Measurements from ENCODE around the gene PCNX2. TPM values are rescaled to one million over a fixed set of nuclear protein-coding genes. Genes with fewer than 3 reads are reported as not detected.

Gene PCNX2
- total RNA-seq, 2 donors from 2014 or later = 11.2 to 26.0 TPM

- peaks cover 0 to 8% of the 10 kb centered on the region in 2 donors for H3K36me3 Mint-ChIP-seq
- peak overlapping the region in 1 of 2 donors; percentile 33 for H3K27ac Mint-ChIP-seq
- ATAC-seq = no peak
- no peaks in the 10 kb centered on the region for H3K9me3 Mint-ChIP-seq
- DNase-seq (ENCODE audit: low spot score in 2 of 2) = no peak
These were observed 44.3 kb downstream of the PCNX2 start for GRCh38 chr1:233251201-233251720.

GRCh38 chr1:233248014-233248413, 47.5 kb downstream of the PCNX2 start:
- DNase-seq (ENCODE audit: low spot score in 2 of 2) = no peak
- no peaks in the 10 kb centered on the region for H3K9me3 Mint-ChIP-seq
- ATAC-seq = no peak
- H3K27ac Mint-ChIP-seq = no peak overlapping the region
- H3K36me3 Mint-ChIP-seq = peaks cover 0 to 8% of the 10 kb centered on the region in 2 donors

- Mint-ChIP-seq H3K27ac (no peak overlapping the region), H3K9me3 (no peaks in the 10 kb centered on the region), H3K36me3 (peaks cover 0 to 8% of the 10 kb centered on the region in 2 donors)
- no peak for ATAC-seq
- no peak for DNase-seq (ENCODE audit: low spot score in 2 of 2)
These were observed 48.6 kb downstream of the PCNX2 start for GRCh38 chr1:233246965-233247364.

- H3K27ac Mint-ChIP-seq = peak overlapping the region; percentile 2 to 36
- H3K36me3 Mint-ChIP-seq = peaks cover 0 to 8% of the 10 kb centered on the region in 2 donors
- H3K9me3 Mint-ChIP-seq = no peaks in the 10 kb centered on the region
- ATAC-seq (no peak), DNase-seq (ENCODE audit: low spot score in 2 of 2) (no peak)
These were observed 50.2 kb downstream of the PCNX2 start for GRCh38 chr1:233245191-233245765.

- no peaks in the 10 kb centered on the region for H3K9me3 Mint-ChIP-seq
- peaks cover 0 to 8% of the 10 kb centered on the region in 2 donors for H3K36me3 Mint-ChIP-seq
- DNase-seq (ENCODE audit: low spot score in 2 of 2) = no peak
- H3K27ac Mint-ChIP-seq = no peak overlapping the region
- no peak for ATAC-seq
These were observed 51.3 kb downstream of the PCNX2 start for GRCh38 chr1:233244183-233244582.

- H3K36me3 Mint-ChIP-seq = no peaks in the 10 kb centered on the region
- H3K9me3 Mint-ChIP-seq = no peaks in the 10 kb centered on the region
- DNase-seq (ENCODE audit: low spot score in 2 of 2) (no peak), ATAC-seq (no peak)
- no peak overlapping the region for H3K27ac Mint-ChIP-seq
These were observed 52.6 kb downstream of the PCNX2 start for GRCh38 chr1:233242827-233243483.

GRCh38 chr1:233241759-233242158, 53.8 kb downstream of the PCNX2 start:
- H3K27ac Mint-ChIP-seq = no peak overlapping the region
- no peaks in the 10 kb centered on the region for H3K9me3 Mint-ChIP-seq
- no peaks in the 10 kb centered on the region for H3K36me3 Mint-ChIP-seq
- DNase-seq (ENCODE audit: low spot score in 2 of 2) (no peak), ATAC-seq (no peak)

- DNase-seq (ENCODE audit: low spot score in 2 of 2) (peak in 1 of 2 donors; percentile 8), ATAC-seq (peak in 1 of 2 donors; percentile 47)
- no peaks in the 10 kb centered on the region for H3K36me3 Mint-ChIP-seq
- H3K27ac Mint-ChIP-seq = no peak overlapping the region
- no peaks in the 10 kb centered on the region for H3K9me3 Mint-ChIP-seq
These were observed 54.5 kb downstream of the PCNX2 start for GRCh38 chr1:233240829-233241682.

- DNase-seq (ENCODE audit: low spot score in 2 of 2) (no peak), ATAC-seq (no peak)
- peaks cover 0 to 1% of the 10 kb centered on the region in 2 donors for H3K36me3 Mint-ChIP-seq
- no peaks in the 10 kb centered on the region for H3K9me3 Mint-ChIP-seq
- H3K27ac Mint-ChIP-seq = peak overlapping the region in 1 of 2 donors; percentile 7
These were observed 55.2 kb downstream of the PCNX2 start for GRCh38 chr1:233240371-233240770.

GRCh38 chr1:233238884-233239431, 56.6 kb downstream of the PCNX2 start:
- DNase-seq (ENCODE audit: low spot score in 2 of 2) (no peak), ATAC-seq (no peak)
- Mint-ChIP-seq H3K27ac (no peak overlapping the region), H3K9me3 (no peaks in the 10 kb centered on the region), H3K36me3 (peaks cover 0 to 5% of the 10 kb centered on the region in 2 donors)

GRCh38 chr1:233237647-233238046, 57.9 kb downstream of the PCNX2 start:
- no peak for DNase-seq (ENCODE audit: low spot score in 2 of 2)
- no peak overlapping the region for H3K27ac Mint-ChIP-seq
- peaks cover 0 to 5% of the 10 kb centered on the region in 2 donors for H3K36me3 Mint-ChIP-seq
- no peak for ATAC-seq
- no peaks in the 10 kb centered on the region for H3K9me3 Mint-ChIP-seq

- DNase-seq (ENCODE audit: low spot score in 2 of 2) (no peak), ATAC-seq (no peak)
- Mint-ChIP-seq H3K27ac (no peak overlapping the region), H3K9me3 (no peaks in the 10 kb centered on the region), H3K36me3 (peaks cover 0 to 11% of the 10 kb centered on the region in 2 donors)
These were observed 62.0 kb downstream of the PCNX2 start for GRCh38 chr1:233233508-233234040.

GRCh38 chr1:233230011-233230410, 65.5 kb downstream of the PCNX2 start:
- Mint-ChIP-seq H3K36me3 (peaks cover 0 to 9% of the 10 kb centered on the region in 2 donors), H3K9me3 (no peaks in the 10 kb centered on the region), H3K27ac (no peak overlapping the region)
- no peak for DNase-seq (ENCODE audit: low spot score in 2 of 2)
- no peak for ATAC-seq

- DNase-seq (ENCODE audit: low spot score in 2 of 2) (no peak), ATAC-seq (no peak)
- Mint-ChIP-seq H3K9me3 (no peaks in the 10 kb centered on the region), H3K27ac (no peak overlapping the region), H3K36me3 (peaks cover 0 to 8% of the 10 kb centered on the region in 2 donors)
These were observed 66.2 kb downstream of the PCNX2 start for GRCh38 chr1:233229288-233229687.

- Mint-ChIP-seq H3K9me3 (no peaks in the 10 kb centered on the region), H3K27ac (no peak overlapping the region), H3K36me3 (peaks cover 0 to 8% of the 10 kb centered on the region in 2 donors)
- DNase-seq (ENCODE audit: low spot score in 2 of 2) = no peak
- no peak for ATAC-seq
These were observed 67.5 kb downstream of the PCNX2 start for GRCh38 chr1:233227930-233228465.

- ATAC-seq (no peak), DNase-seq (ENCODE audit: low spot score in 2 of 2) (no peak)
- H3K9me3 Mint-ChIP-seq = no peaks in the 10 kb centered on the region
- H3K36me3 Mint-ChIP-seq = peaks cover 0 to 8% of the 10 kb centered on the region in 2 donors
- no peak overlapping the region for H3K27ac Mint-ChIP-seq
These were observed 71.2 kb downstream of the PCNX2 start for GRCh38 chr1:233224311-233224710.

Data from activated naive CD4-positive, alpha-beta T cell treated with anti-CD3 and anti-CD28 coated beads, Interleukin-2, amount 50 U/mL, for 72 hours (primary cell).